GM12872 (cell line): ENCODE results near the gene THSD4.

ENCODE experiments used
- CTCF ChIP-seq: IDR thresholded peaks from 3 replicates; pipeline ENCODE4 v1.5.1; 2011; ENCODE audit warnings: low read depth, mild to moderate bottlenecking, low read length, moderate library complexity; ENCODE audit not compliant: insufficient read depth

Gene THSD4

DNA sequence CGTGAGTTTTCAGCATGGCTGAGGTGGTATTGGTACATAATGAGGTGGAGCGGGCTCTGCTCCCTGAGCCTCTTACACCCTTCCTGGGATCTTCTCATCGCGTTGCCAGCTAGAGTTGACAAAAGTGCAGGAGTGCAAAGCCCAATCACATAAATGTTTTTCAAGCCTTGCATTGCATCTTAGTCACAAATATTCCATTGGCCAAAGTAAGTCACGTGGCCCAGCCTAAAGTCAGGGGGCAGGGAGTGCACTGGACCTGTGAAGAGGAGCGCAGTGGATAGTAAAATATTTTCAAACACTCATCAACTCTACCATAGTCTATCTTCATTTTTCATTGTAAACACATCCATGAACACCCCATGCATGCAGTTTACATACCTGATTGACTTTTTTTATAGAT, 365.3 kb downstream of the THSD4 start:
- TF ChIP-seq CTCF: no peak

- no peak for TF ChIP-seq CTCF
Measured at GRCh38 chr15:71484080-71484479, 368.8 kb downstream of the THSD4 start.

GRCh38 chr15:71485094-71485693, 369.9 kb downstream of the THSD4 start:
- peak; percentile 78 for TF ChIP-seq CTCF

GRCh38 chr15:71489570-71489969, 374.3 kb downstream of the THSD4 start:
- TF ChIP-seq CTCF: no peak

GRCh38 chr15:71493526-71493925, 378.3 kb downstream of the THSD4 start:
- TF ChIP-seq CTCF: no peak

GRCh38 chr15:71494563-71495397, 379.5 kb downstream of the THSD4 start:
- TF ChIP-seq CTCF: no peak

DNA sequence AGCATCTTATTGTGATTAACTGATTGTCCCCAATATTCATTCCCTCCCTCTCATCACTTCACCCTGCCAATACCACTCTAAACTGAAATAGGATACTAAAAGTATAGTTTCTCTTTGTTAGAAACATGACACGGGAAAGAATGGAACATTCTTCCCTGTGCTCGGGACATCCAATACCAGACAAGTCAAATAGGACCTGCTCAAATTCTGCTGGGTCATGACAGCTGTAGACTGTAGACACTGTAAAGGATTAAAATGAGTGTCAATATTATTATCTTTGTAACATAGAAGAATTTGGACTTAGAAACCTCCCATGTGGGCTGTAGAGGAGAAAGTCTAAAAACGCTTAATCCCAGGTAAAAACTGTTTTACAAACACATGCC, 380.1 kb downstream of the THSD4 start:
- TF ChIP-seq CTCF: no peak
